Suprapubic skin (tissue), 4 donors: ENCODE data around the gene PNMA6E. TPM values are rescaled to one million over a fixed set of nuclear protein-coding genes. Genes with fewer than 3 reads are reported as not detected.

Experiments
- DNase-seq, 2 donors: peaks; one replicate each; pipeline ENCODE4 v3.0.0-alpha.2; 2019; ENCODE audit warnings: low spot score in 2 of 2
- H3K27ac ChIP-seq: fragments of 200-600 bp; sonication (generic); one replicate; pipeline ENCODE4 v1.5.1; 2019
- H3K27me3 ChIP-seq: fragments of 200-600 bp; sonication (generic); one replicate; pipeline ENCODE4 v1.5.1; 2019
- H3K36me3 ChIP-seq: fragments of 200-600 bp; sonication (generic); one replicate; pipeline ENCODE4 v1.5.1; 2019
- H3K4me1 ChIP-seq: fragments of 200-600 bp; sonication (generic); one replicate; pipeline ENCODE4 v1.5.1; 2019
- H3K4me3 ChIP-seq: fragments of 200-600 bp; sonication (generic); one replicate; pipeline ENCODE4 v1.5.1; 2019; ENCODE audit warnings: mild to moderate bottlenecking
- H3K9me3 ChIP-seq: fragments of 200-600 bp; sonication (generic); one replicate; pipeline ENCODE4 v1.5.1; 2019
- CTCF ChIP-seq, 2 donors: fragments of 200-600 bp in 1 of 2; fragments of 450-650 bp in 1 of 2; sonication (generic) in 1 of 2; IDR thresholded peaks; one replicate each; pipeline ENCODE4 v1.5.1; 2016 to 2019; ENCODE audit warnings: antibody characterized with exemption in 2 of 2, mild to moderate bottlenecking in 1 of 2, moderate library complexity in 1 of 2
- EP300 ChIP-seq: sonication (generic); formaldehyde crosslinking; IDR thresholded peaks from one replicate; pipeline ENCODE4 v1.6.1; 2017; ENCODE audit warnings: antibody characterized with exemption
- POLR2A ChIP-seq, 2 donors: fragments of 450-650 bp; IDR thresholded peaks; one replicate each; pipeline ENCODE4 v1.6.1; 2017; ENCODE audit warnings: antibody characterized with exemption in 2 of 2, mild to moderate bottlenecking in 2 of 2, moderate library complexity in 2 of 2
- POLR2AphosphoS5 ChIP-seq, 3 donors: sonication (generic); formaldehyde crosslinking; IDR thresholded peaks; one replicate each; pipeline ENCODE4 v1.6.1; 2017; ENCODE audit warnings: antibody characterized with exemption in 3 of 3
- WGBS: methylation state at CpG from one replicate; pipeline ENCODE4 v1.1.5; 2018; 5-methylcytosine and 5-hydroxymethylcytosine counted together
- total RNA-seq, 4 donors: library from RNA; depleted of rRNA; stranded (reverse); fragments of >200 nt; gene quantifications; one replicate each; pipeline ENCODE4 v1.1.0, GENCODE V29; 2016

The PNMA6E gene
- total RNA-seq, 4 donors from 2014 or later: 0.29 TPM; not detected in 3

DNA sequence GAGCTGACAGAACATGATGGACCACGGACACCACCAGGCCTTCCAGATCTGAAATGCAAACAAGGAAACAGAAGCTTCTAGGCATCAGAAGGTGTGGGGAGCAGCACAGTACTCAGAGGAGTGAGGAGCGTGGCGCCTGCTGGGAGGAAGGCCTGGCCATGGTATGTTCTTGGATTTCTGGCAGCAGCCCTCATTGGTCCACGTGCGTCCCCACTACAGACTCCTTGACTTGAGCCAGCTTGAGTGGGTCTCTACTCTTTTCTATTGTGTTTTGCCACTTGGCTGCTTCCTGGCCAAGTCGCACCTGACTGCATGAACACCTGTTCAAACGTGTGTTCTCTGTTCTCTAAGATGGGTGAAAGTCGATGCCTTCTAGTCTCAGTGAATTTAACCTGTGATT, 49.2 kb downstream of the PNMA6E start:
- H3K4me1 ChIP-seq: no peaks in the 10 kb centered on the region
- H3K9me3 ChIP-seq: no peaks in the 10 kb centered on the region
- no peak overlapping the region for H3K27ac ChIP-seq
- TF ChIP-seq EP300 (no peak), POLR2A (IDR thresholded peaks at IDR 0.05) (no peak)
- no peak for DNase-seq
- peaks cover 15% of the 10 kb centered on the region for H3K36me3 ChIP-seq
- no peaks in the 10 kb centered on the region for H3K27me3 ChIP-seq
- 89% methylated on average over 6 of the region's 8 CpGs for WGBS
- no peak overlapping the region for H3K4me3 ChIP-seq

GRCh38 chrX:153349952-153350351, 51.2 kb downstream of the PNMA6E start:
- TF ChIP-seq CTCF (IDR thresholded peaks at IDR 0.05) (no peak), POLR2AphosphoS5 (IDR thresholded peaks at IDR 0.05) (no peak), POLR2A (IDR thresholded peaks at IDR 0.05) (no peak), EP300 (no peak)
- H3K9me3 ChIP-seq: no peaks in the 10 kb centered on the region
- no peaks in the 10 kb centered on the region for H3K27me3 ChIP-seq
- 100% methylated on average over 2 of the region's 5 CpGs for WGBS
- H3K36me3 ChIP-seq: peaks cover 20% of the 10 kb centered on the region
- no peaks in the 10 kb centered on the region for H3K4me1 ChIP-seq
- no peak for DNase-seq
- no peak overlapping the region for H3K27ac ChIP-seq
- H3K4me3 ChIP-seq: no peak overlapping the region

GRCh38 chrX:153348421-153348820, 52.7 kb downstream of the PNMA6E start:
- DNase-seq: no peak
- 85% methylated on average over 8 of the region's 8 CpGs for whole genome bisulfite sequencing
- TF ChIP-seq POLR2A (IDR thresholded peaks at IDR 0.05): no peak
- TF ChIP-seq CTCF (IDR thresholded peaks at IDR 0.05): no peak
- no peak for TF ChIP-seq POLR2AphosphoS5 (IDR thresholded peaks at IDR 0.05)
- no peak for TF ChIP-seq EP300
- Histone ChIP-seq H3K9me3 (no peaks in the 10 kb centered on the region), H3K27me3 (no peaks in the 10 kb centered on the region), H3K36me3 (peaks cover 22% of the 10 kb centered on the region), H3K27ac (no peak overlapping the region), H3K4me3 (no peak overlapping the region), H3K4me1 (no peaks in the 10 kb centered on the region)

GRCh38 chrX:153347530-153347929, 53.6 kb downstream of the PNMA6E start:
- Histone ChIP-seq H3K4me1 (no peaks in the 10 kb centered on the region), H3K9me3 (no peaks in the 10 kb centered on the region), H3K27ac (no peak overlapping the region), H3K4me3 (no peak overlapping the region), H3K27me3 (no peaks in the 10 kb centered on the region), H3K36me3 (peaks cover 22% of the 10 kb centered on the region)
- no peak for DNase-seq
- 96% methylated on average over 15 of the region's 38 CpGs for WGBS
- TF ChIP-seq CTCF (IDR thresholded peaks at IDR 0.05) (no peak), POLR2AphosphoS5 (IDR thresholded peaks at IDR 0.05) (no peak)

Other genes starting within 250 kb of the PNMA6E start
- gene MAGEA1, start 222.1 kb downstream of the PNMA6E start, total RNA-seq: not detected
- gene PNMA6F, start 79.6 kb downstream of the PNMA6E start, total RNA-seq: not detected
- gene ZNF275, start 67.2 kb downstream of the PNMA6E start, total RNA-seq: 1 to 10 TPM; 2.3 to 4.3 (median 3.3) TPM
- under 1 TPM in 3 of 4 donors, not detected in 1; 0.26 to 0.38 (median 0.30) TPM for gene ZFP92, start 10.1 kb upstream of the PNMA6E start, total RNA-seq
- 10 to 100 TPM; 19.3 to 62.6 (median 50.7) TPM for gene TREX2, start 44.7 kb upstream of the PNMA6E start, total RNA-seq
- gene HAUS7, start 69.2 kb upstream of the PNMA6E start, total RNA-seq: 10 to 100 TPM; 16.4 to 43.4 (median 18.9) TPM
- 100 to 1,000 TPM in 1 of 4 donors, 10 to 100 TPM in 3; 24.9 to 108 (median 67.3) TPM for gene BGN, start 93.6 kb upstream of the PNMA6E start, total RNA-seq
- gene ATP2B3, start 116.3 kb upstream of the PNMA6E start, total RNA-seq: not detected
- 10 to 100 TPM; 16.4 to 33.2 (median 29.3) TPM for gene CCNQ, start 197.8 kb upstream of the PNMA6E start, total RNA-seq
- under 1 TPM in 2 of 4 donors, not detected in 2; 0.19 to 0.48 TPM for gene DUSP9, start 245.9 kb upstream of the PNMA6E start, total RNA-seq